ENCODE data around the gene SUSD1. TPM values are rescaled to one million over a fixed set of nuclear protein-coding genes. Genes with fewer than 3 reads are reported as not detected.

The SUSD1 gene
- total and polyA plus RNA-seq, 2 experiments from 2014 or later: 4.2 to 8.4 TPM

DNA sequence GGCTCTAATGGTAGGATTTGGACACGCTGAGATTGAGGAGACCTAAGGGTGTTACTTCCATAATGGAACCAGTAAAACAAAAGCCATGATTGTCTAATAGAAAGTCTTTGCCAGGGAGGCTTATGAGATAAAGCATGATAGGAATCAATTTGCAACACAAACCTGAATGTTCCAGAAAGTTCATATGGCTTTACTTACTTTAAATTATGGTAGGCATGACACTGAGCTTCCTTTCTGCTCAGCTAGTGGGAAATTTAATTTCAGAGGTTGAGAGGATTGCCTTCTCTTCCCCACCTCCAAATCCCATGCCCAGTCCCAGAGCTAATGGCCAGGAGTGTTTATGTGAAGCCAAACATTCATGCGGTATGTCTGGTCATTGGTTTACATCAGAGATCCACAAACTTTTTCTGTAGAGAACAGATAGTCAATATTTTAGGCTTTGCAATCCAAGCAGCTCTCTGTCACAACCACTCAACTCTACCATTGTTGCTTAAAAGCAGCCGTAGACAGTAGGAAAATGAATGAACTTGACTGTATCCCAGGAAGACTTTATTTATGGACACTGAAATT, 164.0 kb downstream of the SUSD1 start:
- no peak for DNase-seq
- no peak overlapping the region for H3K4me3 ChIP-seq
- WGBS, 2 experiments (ENCODE audit: low coverage in 1 of 2, low lambda C conversion rate in 2 of 2, missing lambda C conversion rate in 2 of 2): 96 to 100% methylated on average over 3 of the region's 3 CpGs
- no peaks in the 10 kb centered on the region for H3K79me2 ChIP-seq (ENCODE audit: insufficient read depth)
- H2AFZ ChIP-seq: no peak overlapping the region
- H3F3A ChIP-seq (ENCODE audit: insufficient read depth): peaks cover 38% of the 10 kb centered on the region
- no peak overlapping the region for H3K9ac ChIP-seq
- no peaks in the 10 kb centered on the region for H4K20me1 ChIP-seq (ENCODE audit: insufficient read depth)
- no peaks in the 10 kb centered on the region for H3K36me3 ChIP-seq (ENCODE audit: low read depth)
- in situ Hi-C loops (cut with MboI): no loop called here
- H3K9me3 ChIP-seq (ENCODE audit: low read depth): no peaks in the 10 kb centered on the region
- H3K4me1 ChIP-seq (ENCODE audit: insufficient read depth): peaks cover 29% of the 10 kb centered on the region
- H3K9me2 ChIP-seq (ENCODE audit: insufficient read depth): no peaks in the 10 kb centered on the region
- no peaks in the 10 kb centered on the region for H3K27me3 ChIP-seq (replicated peaks; ENCODE audit: insufficient read depth)
- peak overlapping the region; percentile 91 for H3K27ac ChIP-seq
- no peak for TF ChIP-seq EZH2 (IDR thresholded peaks at IDR 0.05; ENCODE audit: insufficient read depth, poor library complexity, severe bottlenecking)
- no peak for TF ChIP-seq EZH2phosphoT487 (IDR thresholded peaks at IDR 0.05; ENCODE audit: insufficient read depth, low read depth)
- H3K4me2 ChIP-seq (ENCODE audit: unreplicated experiment): peak overlapping the region; percentile 56

DNA sequence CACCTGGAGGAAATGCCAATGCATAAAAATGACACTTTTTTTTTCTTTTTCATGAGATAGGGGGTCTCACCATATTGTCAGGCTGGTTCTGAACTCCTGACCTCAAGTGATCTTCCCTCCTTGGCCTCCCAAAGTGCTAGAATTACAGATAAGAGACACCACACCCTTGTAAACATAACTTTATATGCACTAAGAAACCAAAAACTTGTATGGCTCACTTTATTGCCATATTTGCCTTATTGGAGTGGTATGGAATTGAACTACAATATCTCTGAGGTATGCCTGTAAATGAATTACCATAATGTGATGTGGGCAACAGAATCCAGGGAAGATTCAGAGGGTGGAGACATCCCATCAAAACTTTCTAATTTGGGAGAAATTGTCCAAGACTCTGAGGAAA, 164.6 kb downstream of the SUSD1 start:
- Histone ChIP-seq H2AFZ (no peak overlapping the region), H3F3A (ENCODE audit: insufficient read depth) (peaks cover 38% of the 10 kb centered on the region), H3K27me3 (replicated peaks; ENCODE audit: insufficient read depth) (no peaks in the 10 kb centered on the region), H3K9me2 (ENCODE audit: insufficient read depth) (no peaks in the 10 kb centered on the region), H3K79me2 (ENCODE audit: insufficient read depth) (no peaks in the 10 kb centered on the region), H3K9me3 (ENCODE audit: low read depth) (no peaks in the 10 kb centered on the region), H3K9ac (no peak overlapping the region), H3K4me3 (no peak overlapping the region), H3K4me1 (ENCODE audit: insufficient read depth) (peaks cover 29% of the 10 kb centered on the region), H3K4me2 (ENCODE audit: unreplicated experiment) (no peak overlapping the region), H3K36me3 (ENCODE audit: low read depth) (no peaks in the 10 kb centered on the region), H3K27ac (no peak overlapping the region), H4K20me1 (ENCODE audit: insufficient read depth) (no peaks in the 10 kb centered on the region)
- in situ Hi-C loops (cut with MboI): no loop called here
- no peak for DNase-seq
- no peak for TF ChIP-seq EZH2phosphoT487 (IDR thresholded peaks at IDR 0.05; ENCODE audit: insufficient read depth, low read depth)
- no peak for TF ChIP-seq EZH2 (IDR thresholded peaks at IDR 0.05; ENCODE audit: insufficient read depth, poor library complexity, severe bottlenecking)

DNA sequence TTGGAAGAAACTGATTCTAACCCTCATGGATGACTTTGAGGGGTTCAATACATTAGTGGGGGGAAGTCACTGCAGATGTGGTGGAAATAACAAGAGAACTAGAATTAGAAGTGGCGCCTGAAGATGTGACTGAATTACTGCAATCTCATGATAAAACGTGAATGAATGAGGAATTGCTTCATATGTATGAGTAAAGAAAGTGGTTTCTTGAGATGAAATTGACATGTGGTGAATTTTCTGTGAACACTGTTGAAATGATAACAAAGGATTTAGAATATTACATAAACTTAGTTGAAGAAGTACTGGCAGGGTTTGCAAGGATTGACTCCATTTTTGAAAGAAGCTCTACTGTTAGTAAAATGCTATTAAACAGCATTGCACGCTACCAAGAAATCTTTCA, 165.4 kb downstream of the SUSD1 start:
- H3K27ac ChIP-seq: no peak overlapping the region
- no peak overlapping the region for H3K4me2 ChIP-seq (ENCODE audit: unreplicated experiment)
- H3F3A ChIP-seq (ENCODE audit: insufficient read depth): peaks cover 38% of the 10 kb centered on the region
- H3K79me2 ChIP-seq (ENCODE audit: insufficient read depth): no peaks in the 10 kb centered on the region
- H3K4me1 ChIP-seq (ENCODE audit: insufficient read depth): peaks cover 29% of the 10 kb centered on the region
- no peak for DNase-seq
- no peaks in the 10 kb centered on the region for H3K36me3 ChIP-seq (ENCODE audit: low read depth)
- no peaks in the 10 kb centered on the region for H4K20me1 ChIP-seq (ENCODE audit: insufficient read depth)
- in situ Hi-C loops (cut with MboI): no loop called here
- no peak overlapping the region for H2AFZ ChIP-seq
- no peak overlapping the region for H3K9ac ChIP-seq
- no peaks in the 10 kb centered on the region for H3K27me3 ChIP-seq (replicated peaks; ENCODE audit: insufficient read depth)
- H3K4me3 ChIP-seq: no peak overlapping the region
- WGBS, 2 experiments (ENCODE audit: low coverage in 1 of 2, low lambda C conversion rate in 2 of 2, missing lambda C conversion rate in 2 of 2): 89 to 95% methylated on average over 3 of the region's 3 CpGs
- TF ChIP-seq EZH2 (IDR thresholded peaks at IDR 0.05; ENCODE audit: insufficient read depth, poor library complexity, severe bottlenecking): no peak
- TF ChIP-seq EZH2phosphoT487 (IDR thresholded peaks at IDR 0.05; ENCODE audit: insufficient read depth, low read depth): no peak
- H3K9me3 ChIP-seq (ENCODE audit: low read depth): no peaks in the 10 kb centered on the region
- no peaks in the 10 kb centered on the region for H3K9me2 ChIP-seq (ENCODE audit: insufficient read depth)

DNA sequence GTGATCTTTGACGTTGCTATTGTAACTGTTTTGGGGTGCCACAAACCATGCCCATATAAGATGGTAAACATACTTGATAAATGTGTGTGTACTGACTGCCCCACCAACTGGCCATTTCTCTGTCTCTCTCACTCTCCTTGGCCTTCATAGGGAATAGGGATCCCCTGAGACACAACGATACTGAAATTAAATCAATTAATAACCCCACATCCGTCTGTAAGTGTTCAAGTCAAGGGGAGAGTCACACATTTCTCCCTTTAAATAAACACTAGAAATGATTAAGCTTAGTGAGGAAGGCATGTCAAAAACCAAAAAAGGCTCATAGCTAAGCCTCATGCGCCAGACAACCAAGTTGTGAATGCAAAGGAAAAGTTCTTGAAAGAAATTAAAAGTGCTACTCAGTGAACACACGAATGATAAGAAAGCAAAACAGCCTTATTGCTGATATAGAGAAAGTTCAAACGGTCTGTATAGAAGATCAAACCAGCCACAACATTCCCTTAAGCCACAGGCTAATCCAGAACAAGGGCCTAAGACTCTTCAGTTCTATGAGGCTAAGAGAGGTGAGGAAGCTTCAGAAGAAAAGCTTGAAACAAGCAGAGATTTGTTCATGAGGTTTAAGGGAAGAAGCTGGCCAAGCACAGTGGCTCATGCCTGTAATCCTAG, 167.4 kb downstream of the SUSD1 start:
- H3K27me3 ChIP-seq (replicated peaks; ENCODE audit: insufficient read depth): no peaks in the 10 kb centered on the region
- no peaks in the 10 kb centered on the region for H4K20me1 ChIP-seq (ENCODE audit: insufficient read depth)
- H3K4me1 ChIP-seq (ENCODE audit: insufficient read depth): peaks cover 18% of the 10 kb centered on the region
- H3K36me3 ChIP-seq (ENCODE audit: low read depth): no peaks in the 10 kb centered on the region
- no peaks in the 10 kb centered on the region for H3K79me2 ChIP-seq (ENCODE audit: insufficient read depth)
- H3K9me3 ChIP-seq (ENCODE audit: low read depth): no peaks in the 10 kb centered on the region
- no peak overlapping the region for H3K27ac ChIP-seq
- WGBS, 2 experiments (ENCODE audit: low coverage in 1 of 2, low lambda C conversion rate in 2 of 2, missing lambda C conversion rate in 2 of 2): 84 to 88% methylated on average over 6 of the region's 6 CpGs
- H3K9ac ChIP-seq: no peak overlapping the region
- no peak overlapping the region for H2AFZ ChIP-seq
- no peak overlapping the region for H3K4me3 ChIP-seq
- H3K9me2 ChIP-seq (ENCODE audit: insufficient read depth): no peaks in the 10 kb centered on the region
- no peak for TF ChIP-seq EZH2phosphoT487 (IDR thresholded peaks at IDR 0.05; ENCODE audit: insufficient read depth, low read depth)
- no peak for TF ChIP-seq EZH2 (IDR thresholded peaks at IDR 0.05; ENCODE audit: insufficient read depth, poor library complexity, severe bottlenecking)
- DNase-seq: no peak
- in situ Hi-C loops (cut with MboI): no loop called here
- peaks cover 19% of the 10 kb centered on the region for H3F3A ChIP-seq (ENCODE audit: insufficient read depth)
- H3K4me2 ChIP-seq (ENCODE audit: unreplicated experiment): no peak overlapping the region
